Natural killer cell (primary cell): ENCODE results near the gene GPRASP3. TPM values are rescaled to one million over a fixed set of nuclear protein-coding genes. Genes with fewer than 3 reads are reported as not detected.

Source experiments
- ATAC-seq, 3 donors: fragments of 150-1000 bp in 2 of 3; fragments of 200-7000 bp in 1 of 3; cut with Tn5 transposase; 1 replicate in 1 of 3; 2 replicates in 2 of 3; pipeline ENCODE4 v1.10.0; 2021; ENCODE audit warnings: mild to moderate bottlenecking in 2 of 3, moderate library complexity in 2 of 3
- DNase-seq, 2 donors: peaks; one replicate each; pipeline versions ENCODE4 v3.0.0 to v3.0.0-alpha.2; 2013 to 2021; ENCODE audit warnings: mixed read lengths in 1 of 2
- H3K27ac ChIP-seq: one replicate; pipeline ENCODE4 v1.5.1; 2013; ENCODE audit warnings: mild to moderate bottlenecking, low read length
- H3K27me3 ChIP-seq: one replicate; pipeline ENCODE4 v1.6.1; 2013; ENCODE audit warnings: low read length; ENCODE audit not compliant: control insufficient read depth, insufficient read depth
- H3K36me3 ChIP-seq: one replicate; pipeline ENCODE4 v1.6.1; 2013; ENCODE audit warnings: low read length; ENCODE audit not compliant: control insufficient read depth, insufficient read depth
- H3K4me1 ChIP-seq: one replicate; pipeline ENCODE4 v1.6.1; 2013; ENCODE audit warnings: low read length; ENCODE audit not compliant: control insufficient read depth, insufficient read depth
- H3K4me3 ChIP-seq: one replicate; pipeline ENCODE4 v1.5.1; 2013; ENCODE audit warnings: low read length
- H3K9me3 ChIP-seq: one replicate; pipeline ENCODE4 v1.6.1; 2013; ENCODE audit warnings: low read length; ENCODE audit not compliant: control insufficient read depth, insufficient read depth
- H3K27ac Mint-ChIP-seq, 2 donors: one replicate each; pipeline ENCODE4 v1.8.0; 2022; ENCODE audit warnings: mild to moderate bottlenecking in 2 of 2, mixed read lengths in 2 of 2, moderate library complexity in 1 of 2
- H3K27me3 Mint-ChIP-seq, 2 donors: one replicate each; pipeline ENCODE4 v1.8.0; 2022; ENCODE audit warnings: low read depth in 2 of 2, mixed read lengths in 2 of 2
- H3K36me3 Mint-ChIP-seq: one replicate; pipeline ENCODE4 v1.8.0; 2022; ENCODE audit warnings: mixed read lengths
- H3K4me1 Mint-ChIP-seq, 2 donors: one replicate each; pipeline ENCODE4 v1.8.0; 2022; ENCODE audit warnings: mixed read lengths in 2 of 2
- H3K4me3 Mint-ChIP-seq: one replicate; pipeline ENCODE4 v1.8.0; 2022; ENCODE audit warnings: mild to moderate bottlenecking, moderate library complexity, mixed read lengths
- H3K9me3 Mint-ChIP-seq, 2 donors: one replicate each; pipeline ENCODE4 v1.8.0; 2022; ENCODE audit warnings: mixed read lengths in 2 of 2
- WGBS: methylation state at CpG from one replicate; pipeline ENCODE4 v1.1.7; 2013; ENCODE audit warnings: missing lambda C conversion rate; ENCODE audit not compliant: insufficient coverage; 5-methylcytosine and 5-hydroxymethylcytosine counted together
- intact Hi-C: fragments of 100-400 bp; cut with micrococcal nuclease; formaldehyde crosslinking; loops from one replicate; pipeline ENCODE4 v1.14.2; 2022
- total RNA-seq, 4 donors: library from RNA; stranded (reverse); fragments of 120-200 nt in 1 of 4; gene quantifications; one replicate each; pipeline versions ENCODE4 v1.2.3 to v1.2.4, GENCODE V29; 2013 to 2022
- TF ChIP-seq, protein P1 (sequence below): fragments of 200-600 bp; IDR thresholded peaks from one replicate; pipeline ENCODE4 v1.8.0; 2022; ENCODE audit warnings: antibody characterized with exemption

Gene GPRASP3
- total RNA-seq, 3 donors from 2014 or later (not counting 1 experiment from before 2014, with no cell fraction given), result 2.1 to 2.9 (median 2.6) TPM

DNA sequence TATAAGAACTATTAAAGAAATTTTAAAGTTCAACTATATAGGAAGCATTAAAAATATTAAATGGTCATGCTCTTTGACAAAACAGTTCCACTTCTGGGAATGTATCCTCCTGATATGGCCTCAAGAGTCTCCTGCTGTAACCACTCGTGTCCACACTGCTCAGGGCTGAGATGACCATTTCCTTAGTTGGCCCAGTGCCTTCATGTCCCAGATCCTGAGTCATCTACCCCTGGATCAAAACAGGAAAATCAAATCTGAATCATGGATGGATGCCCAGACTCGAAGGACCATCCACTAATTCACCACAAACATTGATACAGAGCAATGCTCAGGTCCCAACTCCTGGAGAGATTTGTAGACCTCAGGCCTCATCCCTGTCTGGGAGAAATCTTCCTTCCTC is 44.7 kb downstream of the GPRASP3 start:
- Histone ChIP-seq H3K27me3 (no peaks in the 10 kb centered on the region), H3K4me3 (no peak overlapping the region), H3K36me3 (no peaks in the 10 kb centered on the region), H3K9me3 (no peaks in the 10 kb centered on the region), H3K4me1 (peaks cover 5% of the 10 kb centered on the region), H3K27ac (no peak overlapping the region)
- H3K9me3 Mint-ChIP-seq, result no peaks in the 10 kb centered on the region
- WGBS, result 76% methylated on average over 2 of the region's 2 CpGs
- no peak for ATAC-seq
- intact Hi-C loops, result no loop called here
- no peaks in the 10 kb centered on the region for H3K36me3 Mint-ChIP-seq
- DNase-seq, result no peak
- H3K4me3 Mint-ChIP-seq, result no peak overlapping the region
- TF ChIP-seq, protein P1, sequence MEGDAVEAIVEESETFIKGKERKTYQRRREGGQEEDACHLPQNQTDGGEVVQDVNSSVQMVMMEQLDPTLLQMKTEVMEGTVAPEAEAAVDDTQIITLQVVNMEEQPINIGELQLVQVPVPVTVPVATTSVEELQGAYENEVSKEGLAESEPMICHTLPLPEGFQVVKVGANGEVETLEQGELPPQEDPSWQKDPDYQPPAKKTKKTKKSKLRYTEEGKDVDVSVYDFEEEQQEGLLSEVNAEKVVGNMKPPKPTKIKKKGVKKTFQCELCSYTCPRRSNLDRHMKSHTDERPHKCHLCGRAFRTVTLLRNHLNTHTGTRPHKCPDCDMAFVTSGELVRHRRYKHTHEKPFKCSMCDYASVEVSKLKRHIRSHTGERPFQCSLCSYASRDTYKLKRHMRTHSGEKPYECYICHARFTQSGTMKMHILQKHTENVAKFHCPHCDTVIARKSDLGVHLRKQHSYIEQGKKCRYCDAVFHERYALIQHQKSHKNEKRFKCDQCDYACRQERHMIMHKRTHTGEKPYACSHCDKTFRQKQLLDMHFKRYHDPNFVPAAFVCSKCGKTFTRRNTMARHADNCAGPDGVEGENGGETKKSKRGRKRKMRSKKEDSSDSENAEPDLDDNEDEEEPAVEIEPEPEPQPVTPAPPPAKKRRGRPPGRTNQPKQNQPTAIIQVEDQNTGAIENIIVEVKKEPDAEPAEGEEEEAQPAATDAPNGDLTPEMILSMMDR, result no peak
- H3K27me3 Mint-ChIP-seq, result no peaks in the 10 kb centered on the region
- H3K4me1 Mint-ChIP-seq, result peaks cover 11% of the 10 kb centered on the region in 2 donors
- no peak overlapping the region for H3K27ac Mint-ChIP-seq

- Histone ChIP-seq H3K27me3 (no peaks in the 10 kb centered on the region), H3K36me3 (no peaks in the 10 kb centered on the region), H3K27ac (no peak overlapping the region), H3K4me1 (peaks cover 5% of the 10 kb centered on the region), H3K9me3 (no peaks in the 10 kb centered on the region), H3K4me3 (no peak overlapping the region)
- H3K4me3 Mint-ChIP-seq, result no peak overlapping the region
- H3K4me1 Mint-ChIP-seq, result peaks cover 12% of the 10 kb centered on the region in 2 donors
- intact Hi-C loops, result no loop called here
- no peak overlapping the region for H3K27ac Mint-ChIP-seq
- ATAC-seq, result no peak
- no peaks in the 10 kb centered on the region for H3K9me3 Mint-ChIP-seq
- WGBS, result 82% methylated on average over 2 of the region's 4 CpGs
- DNase-seq, result no peak
- no peaks in the 10 kb centered on the region for H3K36me3 Mint-ChIP-seq
- no peaks in the 10 kb centered on the region for H3K27me3 Mint-ChIP-seq
- TF ChIP-seq, protein P1, result no peak
These were observed 45.3 kb downstream of the GPRASP3 start for GRCh38 chrX:102765809-102766208.

GRCh38 chrX:102767287-102767686 is 46.7 kb downstream of the GPRASP3 start:
- peaks cover 12% of the 10 kb centered on the region in 2 donors for H3K4me1 Mint-ChIP-seq
- H3K27ac ChIP-seq, result no peak overlapping the region
- intact Hi-C loops, result no loop called here
- ATAC-seq (no peak), DNase-seq (no peak)
- H3K9me3 ChIP-seq, result no peaks in the 10 kb centered on the region
- peak overlapping the region; percentile 31 for H3K4me3 Mint-ChIP-seq
- peaks cover 5% of the 10 kb centered on the region for H3K4me1 ChIP-seq
- H3K27ac Mint-ChIP-seq, result peak overlapping the region; percentile 23 to 49
- H3K27me3 Mint-ChIP-seq, result no peaks in the 10 kb centered on the region
- no CpG with 5 or more reads among the region's 1 CpG for WGBS
- H3K4me3 ChIP-seq, result no peak overlapping the region
- TF ChIP-seq, protein P1, result no peak
- no peaks in the 10 kb centered on the region for H3K36me3 ChIP-seq
- H3K27me3 ChIP-seq, result no peaks in the 10 kb centered on the region
- H3K36me3 Mint-ChIP-seq, result no peaks in the 10 kb centered on the region
- no peaks in the 10 kb centered on the region for H3K9me3 Mint-ChIP-seq
